Keratinocyte (primary cell): ENCODE results near the gene ZFYVE26. TPM values are rescaled to one million over a fixed set of nuclear protein-coding genes. Genes with fewer than 3 reads are reported as not detected.

ENCODE experiments used
- DNase-seq: peaks from one replicate; pipeline ENCODE4 v3.0.0-alpha.2; 2011; ENCODE audit warnings: low read depth, missing footprints, low spot score
- FAIRE-seq: peaks from 2 replicates; lab custom pipeline; 2011; peaks lifted over from hg19 to GRCh38; lab: Jason Lieb, UNC
- H2AFZ ChIP-seq: 2 replicates; pipeline ENCODE4 v1.6.0; 2012; ENCODE audit warnings: low read length, control low read depth, inconsistent platforms; ENCODE audit not compliant: control insufficient read depth
- H3K27ac ChIP-seq: 2 replicates; pipeline ENCODE4 v1.5.1; 2011; ENCODE audit warnings: low read length; ENCODE audit not compliant: control insufficient read depth, insufficient read depth
- H3K27me3 ChIP-seq: 3 replicates; pipeline ENCODE4 v1.6.0; 2011; ENCODE audit warnings: low read length; ENCODE audit not compliant: control insufficient read depth, insufficient read depth; ENCODE audit errors: extremely low read depth
- H3K36me3 ChIP-seq, 2 experiments: 2 replicates in 1 of 2; 3 replicates in 1 of 2; pipeline ENCODE4 v1.5.1; 2011; ENCODE audit warnings: low read length in 2 of 2, mild to moderate bottlenecking in 1 of 2; ENCODE audit not compliant: control insufficient read depth in 2 of 2, insufficient read depth in 2 of 2; ENCODE audit errors: extremely low read depth in 1 of 2
- H3K4me1 ChIP-seq: 3 replicates; pipeline ENCODE4 v1.5.1; 2011; ENCODE audit warnings: low read length; ENCODE audit not compliant: control insufficient read depth, insufficient read depth; ENCODE audit errors: extremely low read depth
- H3K4me2 ChIP-seq: 3 replicates; pipeline ENCODE4 v1.6.0; 2011; ENCODE audit warnings: low read depth, low read length; ENCODE audit not compliant: control insufficient read depth, insufficient read depth; ENCODE audit errors: extremely low read depth
- H3K4me3 ChIP-seq, 3 experiments: fragments of 200-600 bp in 1 of 3; sonication (generic) in 1 of 3; 2 replicates in 2 of 3; 3 replicates in 1 of 3; pipeline ENCODE4 v1.5.1; 2011 to 2016; ENCODE audit warnings: low read length in 3 of 3, mild to moderate bottlenecking in 3 of 3, control low read depth in 2 of 3, inconsistent platforms in 1 of 3, low read depth in 1 of 3, mixed read lengths in 1 of 3, mixed run types in 1 of 3, moderate library complexity in 1 of 3; ENCODE audit not compliant: control insufficient read depth in 2 of 3, insufficient read depth in 2 of 3; ENCODE audit errors: extremely low read depth in 1 of 3
- H3K79me2 ChIP-seq: 2 replicates; pipeline ENCODE4 v1.6.0; 2012; ENCODE audit warnings: low read length; ENCODE audit not compliant: control insufficient read depth, insufficient read depth
- H3K9ac ChIP-seq: 3 replicates; pipeline ENCODE4 v1.6.0; 2011; ENCODE audit warnings: low read length; ENCODE audit not compliant: control insufficient read depth, insufficient read depth; ENCODE audit errors: extremely low read depth
- H3K9me1 ChIP-seq: 3 replicates; pipeline ENCODE4 v1.6.0; 2011; ENCODE audit warnings: low read length; ENCODE audit not compliant: control insufficient read depth, insufficient read depth; ENCODE audit errors: extremely low read depth
- H3K9me3 ChIP-seq: 2 replicates; pipeline ENCODE4 v1.5.1; 2012; ENCODE audit warnings: low read depth, low read length; ENCODE audit not compliant: control insufficient read depth
- H4K20me1 ChIP-seq: 3 replicates; pipeline ENCODE4 v1.6.0; 2011; ENCODE audit warnings: low read length; ENCODE audit not compliant: control insufficient read depth, insufficient read depth; ENCODE audit errors: extremely low read depth
- CTCF ChIP-seq, 3 experiments: IDR thresholded peaks in 1 of 3; conservative IDR thresholded peaks in 1 of 3; optimal IDR thresholded peaks in 1 of 3; 2 replicates in 2 of 3; 3 replicates in 1 of 3; pipeline versions ENCODE3 to v1.5.1; 2011; ENCODE audit warnings: low read length in 3 of 3, mild to moderate bottlenecking in 3 of 3, moderate library complexity in 2 of 3, control low read depth in 1 of 3, inconsistent platforms in 1 of 3; ENCODE audit not compliant: insufficient read depth in 2 of 3; ENCODE audit errors: extremely low read depth in 1 of 3
- EZH2 ChIP-seq: IDR thresholded peaks from one replicate; pipeline ENCODE4 v1.6.1; 2012; ENCODE audit warnings: inconsistent platforms, mild to moderate bottlenecking, low read length, moderate library complexity
- dilution Hi-C: fragments of 300-500 bp; cut with MboI; formaldehyde crosslinking; loops from one replicate; pipeline ENCODE4 v1.7.0; 2020; ENCODE audit warnings: low sequenced_read_pairs; ENCODE audit not compliant: extremely low pct_ligation_motif_present
- polyA plus RNA-seq, 5 experiments: library from polyadenylated mRNA; depleted of rRNA in 3 of 5; stranded (reverse) in 3 of 5; stranded (forward) in 1 of 5; unstranded in 1 of 5; fragments of >200 nt; gene quantifications; 1 replicate in 1 of 5; 2 replicates in 3 of 5; 3 replicates in 1 of 5; pipeline versions ENCODE4 v1.2.1 to v1.2.3, GENCODE V29; 2011 to 2012; ENCODE audit warnings: missing spikeins in 2 of 5, low read depth in 1 of 5, low replicate concordance in 1 of 5

The ZFYVE26 gene
- polyA plus RNA-seq, 1 donor (not counting 4 experiments of a cell fraction or from before 2014, with no cell fraction given) = 9.8 TPM

- Histone ChIP-seq H3K4me2 (no peak overlapping the region), H4K20me1 (no peaks in the 10 kb centered on the region), H3K36me3 (no peaks in the 10 kb centered on the region), H3K4me1 (peaks cover 6% of the 10 kb centered on the region), H3K4me3 (no peak overlapping the region), H2AFZ (no peak overlapping the region), H3K9ac (no peak overlapping the region), H3K79me2 (no peaks in the 10 kb centered on the region), H3K27ac (no peak overlapping the region), H3K9me3 (no peaks in the 10 kb centered on the region), H3K9me1 (no peaks in the 10 kb centered on the region), H3K27me3 (no peaks in the 10 kb centered on the region)
- DNase-seq (no peak), FAIRE-seq (no peak)
- dilution Hi-C loops = no loop called here
- TF ChIP-seq EZH2 = no peak
- TF ChIP-seq CTCF (optimal IDR thresholded peaks at IDR 0.05 in 1 of 3, IDR thresholded peaks at IDR 0.05 in 1 of 3, conservative IDR thresholded peaks at IDR 0.05 in 1 of 3; ENCODE audit: extremely low read depth in 1 of 3, insufficient read depth in 2 of 3, low read length in 3 of 3) = no peak
These were observed 82.8 kb downstream of the ZFYVE26 start for GRCh38 chr14:67733616-67734015.

DNA sequence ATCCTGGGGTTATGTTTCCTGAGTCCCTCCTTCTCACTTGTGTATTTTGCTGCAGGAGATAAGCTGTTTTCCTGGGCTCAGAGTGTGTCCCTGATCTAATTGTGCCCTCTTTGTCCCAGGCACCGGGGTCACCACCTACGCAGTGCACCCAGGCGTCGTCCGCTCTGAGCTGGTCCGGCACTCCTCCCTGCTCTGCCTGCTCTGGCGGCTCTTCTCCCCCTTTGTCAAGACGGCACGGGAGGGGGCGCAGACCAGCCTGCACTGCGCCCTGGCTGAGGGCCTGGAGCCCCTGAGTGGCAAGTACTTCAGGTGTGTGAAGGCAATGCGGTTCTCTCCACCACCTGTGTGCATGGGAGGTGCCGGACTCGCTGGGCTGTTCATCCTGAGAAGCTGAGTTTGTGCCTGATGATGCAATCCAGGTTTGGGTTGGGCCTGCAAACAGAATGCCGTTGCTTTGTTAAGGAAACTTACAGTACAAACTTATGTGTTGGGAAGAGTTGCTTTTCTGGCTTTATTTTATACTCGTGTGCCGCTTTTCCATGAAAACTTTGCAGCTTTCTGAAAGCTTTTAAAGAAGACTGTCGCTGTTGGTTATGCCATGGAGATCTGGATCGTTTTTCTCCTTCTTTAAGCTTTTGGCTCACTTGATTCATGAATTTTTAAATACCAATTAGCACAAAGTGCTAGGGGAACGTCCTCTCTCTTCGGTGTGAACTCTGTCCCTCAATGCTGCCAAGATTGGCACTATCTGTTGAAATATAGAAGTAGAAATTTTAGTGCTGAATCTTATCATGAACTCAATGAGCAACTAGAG, 87.1 kb downstream of the ZFYVE26 start:
- Histone ChIP-seq H3K9me1 (no peaks in the 10 kb centered on the region), H4K20me1 (no peaks in the 10 kb centered on the region), H3K36me3 (no peaks in the 10 kb centered on the region), H3K9ac (no peak overlapping the region), H3K27me3 (no peaks in the 10 kb centered on the region), H3K27ac (no peak overlapping the region), H3K79me2 (no peaks in the 10 kb centered on the region), H2AFZ (peak overlapping the region; percentile 41), H3K4me2 (peak overlapping the region; percentile 63), H3K4me1 (peaks cover 11% of the 10 kb centered on the region), H3K9me3 (no peaks in the 10 kb centered on the region), H3K4me3 (no peak overlapping the region)
- peak; percentile 26 for FAIRE-seq
- DNase-seq = no peak
- dilution Hi-C loops = no loop called here
- TF ChIP-seq EZH2 (no peak), CTCF (optimal IDR thresholded peaks at IDR 0.05 in 1 of 3, IDR thresholded peaks at IDR 0.05 in 1 of 3, conservative IDR thresholded peaks at IDR 0.05 in 1 of 3; ENCODE audit: extremely low read depth in 1 of 3, insufficient read depth in 2 of 3, low read length in 3 of 3) (no peak)
